Lower lobe of right lung (tissue), 2 donors: ENCODE data around the gene EEF1AKMT1. TPM values are rescaled to one million over a fixed set of nuclear protein-coding genes. Genes with fewer than 3 reads are reported as not detected.
"Not testable (repeated sequence)": the region's sequence is repeated elsewhere in the genome, so short reads cannot be mapped to it uniquely, and the experiment has no call there.

Experiments
- ATAC-seq, 2 donors: fragments of 200-7000 bp; cut with Tn5 transposase; one replicate each; pipeline ENCODE4 v1.9.1; 2020 to 2022; ENCODE audit warnings: mild to moderate bottlenecking in 2 of 2, moderate library complexity in 2 of 2
- DNase-seq: peaks from one replicate; pipeline ENCODE4 v3.0.0-alpha.2; 2020
- H3K27ac ChIP-seq: fragments of 200-600 bp; one replicate; pipeline ENCODE4 v1.8.0; 2022
- H3K27me3 ChIP-seq: fragments of 200-600 bp; one replicate; pipeline ENCODE4 v1.8.0; 2022; ENCODE audit warnings: low read depth
- H3K36me3 ChIP-seq: fragments of 200-600 bp; one replicate; pipeline ENCODE4 v1.8.0; 2022; ENCODE audit warnings: mild to moderate bottlenecking
- H3K4me1 ChIP-seq: fragments of 200-600 bp; one replicate; pipeline ENCODE4 v1.8.0; 2022
- H3K4me3 ChIP-seq: fragments of 200-600 bp; one replicate; pipeline ENCODE4 v1.8.0; 2022; ENCODE audit warnings: mild to moderate bottlenecking
- H3K9me3 ChIP-seq: fragments of 200-600 bp; one replicate; pipeline ENCODE4 v1.8.0; 2022
- intact Hi-C: fragments of 100-400 bp; cut with DNase I; formaldehyde crosslinking; loops from one replicate; pipeline ENCODE4 v1.11.0; 2022
- total RNA-seq: library from RNA; stranded (reverse); fragmentation: NEBNext Ultra II Directional; extraction: Animal tissue kit (Norgen Biotek cat#: 25700); gene quantifications from one replicate; pipeline ENCODE4 v1.2.1, GENCODE V29; 2021
- TF ChIP-seq, protein P1 (sequence below): fragments of 200-600 bp; IDR thresholded peaks from one replicate; pipeline ENCODE4 v1.8.0; 2022; ENCODE audit warnings: antibody characterized with exemption, mild to moderate bottlenecking
- donor health status: DM: no; HTN: yes; CAD: no; lungs with severe emphysema.

EEF1AKMT1 gene
- total RNA-seq, 1 donor from 2014 or later: 8.7 TPM

DNA sequence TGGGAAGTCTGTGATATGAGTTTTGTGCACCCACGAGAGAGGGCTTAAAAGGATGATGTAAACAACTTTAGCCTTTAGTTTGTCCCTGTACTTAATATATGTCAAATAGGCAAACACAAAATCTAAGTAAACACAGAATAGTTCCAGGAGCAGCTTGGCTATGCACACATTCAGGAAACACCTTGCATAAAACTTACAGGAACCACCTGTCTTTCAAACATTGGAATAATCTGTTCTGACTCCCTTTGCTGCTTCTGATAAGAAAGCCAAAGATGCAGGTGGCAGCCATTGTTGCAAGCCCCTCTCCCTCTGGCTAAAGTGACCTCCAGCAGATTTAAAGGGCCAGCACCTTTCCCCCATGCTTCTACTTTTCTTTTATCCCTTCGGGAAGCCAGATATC lies 4.7 kb downstream of the EEF1AKMT1 start:
- ATAC-seq: no peak
- intact Hi-C loops: no loop called here
- H3K4me3 ChIP-seq: no peak overlapping the region

DNA sequence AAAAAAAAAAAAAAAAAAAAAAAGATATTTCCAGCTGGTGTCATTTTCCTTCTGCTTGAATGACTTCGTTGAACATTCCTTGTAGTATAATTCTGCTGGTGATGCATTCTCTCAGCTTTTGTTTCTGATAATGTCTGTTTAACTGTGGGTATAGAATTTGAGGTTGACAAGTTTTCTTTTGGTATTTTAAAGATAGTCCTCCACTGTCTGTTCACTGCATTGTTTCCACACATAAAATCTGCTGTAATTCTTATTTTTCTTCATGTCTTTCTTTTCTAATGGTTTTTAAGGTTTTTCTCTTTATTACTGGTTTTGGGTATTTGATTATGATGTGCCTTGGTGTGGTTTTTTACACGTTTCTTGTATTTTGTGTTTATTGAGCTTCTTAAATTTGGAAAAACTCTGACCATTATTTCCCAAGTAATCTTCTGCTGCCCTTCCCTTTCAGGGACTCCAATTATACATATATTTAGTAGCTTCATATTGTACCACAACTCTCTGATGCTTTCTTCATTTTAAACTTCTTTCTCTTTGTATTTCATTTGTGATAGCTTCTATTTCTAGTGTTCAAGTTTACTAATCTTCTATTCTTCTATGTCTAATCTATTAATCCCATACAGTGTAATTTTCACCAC lies 6.3 kb downstream of the EEF1AKMT1 start:
- Histone ChIP-seq H3K4me3 (no peak overlapping the region), H3K27ac (no peak overlapping the region), H3K27me3 (no peaks in the 10 kb centered on the region), H3K9me3 (peaks cover 12% of the 10 kb centered on the region), H3K4me1 (peaks cover 3% of the 10 kb centered on the region), H3K36me3 (no peaks in the 10 kb centered on the region)
- intact Hi-C loops: no loop called here
- DNase-seq (no peak), ATAC-seq (no peak)
- TF ChIP-seq, protein P1, sequence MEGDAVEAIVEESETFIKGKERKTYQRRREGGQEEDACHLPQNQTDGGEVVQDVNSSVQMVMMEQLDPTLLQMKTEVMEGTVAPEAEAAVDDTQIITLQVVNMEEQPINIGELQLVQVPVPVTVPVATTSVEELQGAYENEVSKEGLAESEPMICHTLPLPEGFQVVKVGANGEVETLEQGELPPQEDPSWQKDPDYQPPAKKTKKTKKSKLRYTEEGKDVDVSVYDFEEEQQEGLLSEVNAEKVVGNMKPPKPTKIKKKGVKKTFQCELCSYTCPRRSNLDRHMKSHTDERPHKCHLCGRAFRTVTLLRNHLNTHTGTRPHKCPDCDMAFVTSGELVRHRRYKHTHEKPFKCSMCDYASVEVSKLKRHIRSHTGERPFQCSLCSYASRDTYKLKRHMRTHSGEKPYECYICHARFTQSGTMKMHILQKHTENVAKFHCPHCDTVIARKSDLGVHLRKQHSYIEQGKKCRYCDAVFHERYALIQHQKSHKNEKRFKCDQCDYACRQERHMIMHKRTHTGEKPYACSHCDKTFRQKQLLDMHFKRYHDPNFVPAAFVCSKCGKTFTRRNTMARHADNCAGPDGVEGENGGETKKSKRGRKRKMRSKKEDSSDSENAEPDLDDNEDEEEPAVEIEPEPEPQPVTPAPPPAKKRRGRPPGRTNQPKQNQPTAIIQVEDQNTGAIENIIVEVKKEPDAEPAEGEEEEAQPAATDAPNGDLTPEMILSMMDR: no peak

More for the DNA sequence above, 4.7 kb downstream of the EEF1AKMT1 start:
- TF ChIP-seq, protein P1: no peak
- H3K36me3 ChIP-seq: no peaks in the 10 kb centered on the region
- no peak overlapping the region for H3K27ac ChIP-seq
- no peak for DNase-seq
- no peaks in the 10 kb centered on the region for H3K27me3 ChIP-seq
- peaks cover 12% of the 10 kb centered on the region for H3K9me3 ChIP-seq
- peaks cover 9% of the 10 kb centered on the region for H3K4me1 ChIP-seq

DNA sequence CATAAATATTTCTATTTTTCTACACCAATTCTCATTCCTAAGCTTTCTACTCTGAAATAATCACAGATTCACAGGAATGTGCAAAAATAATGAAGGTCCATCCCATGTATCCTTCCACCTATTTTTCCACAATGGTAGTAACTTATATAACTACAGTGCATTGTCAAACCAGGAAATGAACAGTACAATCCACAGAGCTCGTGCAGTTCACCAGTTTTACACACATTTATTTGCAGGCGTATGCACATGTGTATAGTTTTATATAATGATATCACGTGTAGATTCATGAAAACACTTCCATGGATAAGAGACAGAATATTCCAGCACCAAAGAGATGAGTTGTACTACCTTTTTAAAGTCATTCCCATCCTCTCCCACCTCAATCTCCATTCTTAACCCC lies 12.9 kb downstream of the EEF1AKMT1 start:
- no peaks in the 10 kb centered on the region for H3K4me1 ChIP-seq
- H3K36me3 ChIP-seq: no peaks in the 10 kb centered on the region
- DNase-seq (no peak), ATAC-seq (no peak)
- H3K27me3 ChIP-seq: no peaks in the 10 kb centered on the region
- no peak overlapping the region for H3K27ac ChIP-seq
- TF ChIP-seq, protein P1: no peak
- intact Hi-C loops: no loop called here
- no peak overlapping the region for H3K4me3 ChIP-seq
- no peaks in the 10 kb centered on the region for H3K9me3 ChIP-seq

DNA sequence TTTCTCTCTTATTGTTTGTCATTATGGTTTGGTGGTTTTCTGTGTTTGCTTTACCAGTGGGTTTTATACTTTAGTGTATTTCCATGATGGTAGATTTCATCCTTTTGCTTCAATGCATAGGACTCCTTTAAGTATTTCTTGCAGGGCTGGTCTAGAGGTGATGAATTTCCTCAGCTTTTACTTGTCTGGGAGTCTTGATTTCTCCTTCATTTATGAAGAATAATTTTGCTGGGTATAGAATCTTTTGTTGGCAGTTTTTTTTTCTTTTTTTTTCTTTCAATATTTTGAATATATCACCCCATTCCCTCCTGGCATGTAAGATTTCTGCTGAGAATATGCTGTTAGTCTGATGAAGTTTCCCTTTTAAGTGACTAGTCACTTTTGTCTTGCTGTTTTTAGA lies 19.8 kb downstream of the EEF1AKMT1 start:
- TF ChIP-seq, protein P1: no peak
- Histone ChIP-seq H3K27me3 (no peaks in the 10 kb centered on the region), H3K36me3 (no peaks in the 10 kb centered on the region), H3K4me1 (no peaks in the 10 kb centered on the region), H3K9me3 (peaks cover 12% of the 10 kb centered on the region), H3K4me3 (no peak overlapping the region), H3K27ac (no peak overlapping the region)
- intact Hi-C loops: no loop called here
- no peak for ATAC-seq
- no peak for DNase-seq

DNA sequence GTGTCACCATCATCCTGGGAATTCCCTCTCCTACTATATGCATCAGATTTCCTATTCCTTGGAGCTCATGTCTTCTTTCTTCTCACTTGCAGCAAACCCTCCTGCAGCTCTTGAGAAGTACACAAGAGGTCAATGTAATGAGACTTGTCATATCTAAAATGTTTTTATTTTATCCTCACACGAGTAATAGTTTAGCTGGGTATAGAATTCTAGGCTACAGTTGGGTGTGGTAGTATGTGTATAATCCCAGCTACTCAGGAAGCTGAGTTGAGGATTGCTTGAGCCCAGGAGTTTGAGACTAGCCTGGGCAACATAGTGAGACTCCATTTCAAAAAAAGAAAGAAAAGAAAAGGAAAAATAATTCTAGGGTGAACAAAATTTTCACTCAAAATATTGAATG lies 24.4 kb downstream of the EEF1AKMT1 start:
- ATAC-seq: no peak
- Histone ChIP-seq H3K9me3 (peaks cover 19% of the 10 kb centered on the region), H3K36me3 (no peaks in the 10 kb centered on the region), H3K27ac (no peak overlapping the region), H3K4me3 (no peak overlapping the region), H3K4me1 (no peaks in the 10 kb centered on the region), H3K27me3 (no peaks in the 10 kb centered on the region)
- intact Hi-C loops: no loop called here
- TF ChIP-seq, protein P1: no peak
- DNase-seq: no peak

DNA sequence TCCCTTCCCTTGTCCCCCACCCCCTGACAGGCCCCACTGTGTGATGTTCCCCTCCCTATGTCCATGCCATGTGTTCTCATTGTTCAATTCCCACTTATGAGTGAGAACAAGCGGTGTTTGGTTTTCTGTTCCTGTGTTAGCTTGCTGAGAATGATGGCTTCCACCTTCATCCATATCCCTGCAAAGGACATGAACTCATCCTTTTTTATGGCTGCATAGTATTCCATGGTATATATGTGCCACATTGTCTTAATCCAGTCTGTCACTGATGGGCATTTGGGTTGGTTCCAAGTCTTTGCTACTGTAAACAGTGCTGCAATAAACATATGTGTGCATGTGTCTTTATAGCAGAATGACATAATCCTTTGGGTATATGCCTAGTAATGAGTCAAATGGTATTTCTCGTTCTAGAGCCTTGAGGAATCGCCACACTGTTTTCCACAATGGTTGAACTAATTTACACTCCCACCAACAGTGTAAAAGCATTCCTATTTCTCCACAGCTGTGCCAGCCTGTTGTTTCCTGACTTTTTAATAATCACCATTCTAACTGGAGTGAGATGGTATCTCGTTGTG lies 29.8 kb downstream of the EEF1AKMT1 start:
- H3K27me3 ChIP-seq, intact Hi-C loops, H3K9me3 ChIP-seq, DNase-seq, ATAC-seq, H3K4me1 ChIP-seq, H3K4me3 ChIP-seq, H3K36me3 ChIP-seq, H3K27ac ChIP-seq: not testable (repeated sequence)
